Measurements from ENCODE around the gene GMDS. TPM values are rescaled to one million over a fixed set of nuclear protein-coding genes. Genes with fewer than 3 reads are reported as not detected.

Gene GMDS
- total RNA-seq, 2 donors from 2014 or later, result 19.6 to 36.3 TPM

GRCh38 chr6:1840491-1841121, 404.8 kb downstream of the GMDS start:
- no peak for ATAC-seq (replicated peaks)
- Mint-ChIP-seq H3K27me3 (no peaks in the 10 kb centered on the region), H3K4me1 (no peaks in the 10 kb centered on the region), H3K27ac (no peak overlapping the region), H3K4me3 (no peak overlapping the region), H3K9me3 (no peaks in the 10 kb centered on the region), H3K36me3 (ENCODE audit: low read depth) (no peaks in the 10 kb centered on the region)

GRCh38 chr6:1839361-1839760, 406.0 kb downstream of the GMDS start:
- ATAC-seq (replicated peaks), result no peak
- H3K27ac Mint-ChIP-seq, result no peak overlapping the region
- H3K4me1 Mint-ChIP-seq, result no peaks in the 10 kb centered on the region
- no peaks in the 10 kb centered on the region for H3K36me3 Mint-ChIP-seq (ENCODE audit: low read depth)
- no peaks in the 10 kb centered on the region for H3K27me3 Mint-ChIP-seq
- no peak overlapping the region for H3K4me3 Mint-ChIP-seq
- H3K9me3 Mint-ChIP-seq, result no peaks in the 10 kb centered on the region

- Mint-ChIP-seq H3K4me1 (no peaks in the 10 kb centered on the region), H3K27ac (no peak overlapping the region), H3K4me3 (no peak overlapping the region), H3K27me3 (no peaks in the 10 kb centered on the region), H3K9me3 (no peaks in the 10 kb centered on the region), H3K36me3 (ENCODE audit: low read depth) (no peaks in the 10 kb centered on the region)
- no peak for ATAC-seq (replicated peaks)
Measured at GRCh38 chr6:1838604-1839213, 406.7 kb downstream of the GMDS start.

GRCh38 chr6:1837826-1838225, 407.6 kb downstream of the GMDS start:
- H3K4me3 Mint-ChIP-seq, result no peak overlapping the region
- no peaks in the 10 kb centered on the region for H3K9me3 Mint-ChIP-seq
- H3K4me1 Mint-ChIP-seq, result no peaks in the 10 kb centered on the region
- H3K27me3 Mint-ChIP-seq, result no peaks in the 10 kb centered on the region
- H3K27ac Mint-ChIP-seq, result no peak overlapping the region
- no peak for ATAC-seq (replicated peaks)
- H3K36me3 Mint-ChIP-seq (ENCODE audit: low read depth), result no peaks in the 10 kb centered on the region

- ATAC-seq (replicated peaks), result no peak
- H3K9me3 Mint-ChIP-seq, result no peaks in the 10 kb centered on the region
- H3K27ac Mint-ChIP-seq, result no peak overlapping the region
- H3K4me3 Mint-ChIP-seq, result no peak overlapping the region
- no peaks in the 10 kb centered on the region for H3K4me1 Mint-ChIP-seq
- no peaks in the 10 kb centered on the region for H3K36me3 Mint-ChIP-seq (ENCODE audit: low read depth)
- H3K27me3 Mint-ChIP-seq, result no peaks in the 10 kb centered on the region
Measured at GRCh38 chr6:1836690-1837089, 408.7 kb downstream of the GMDS start.

- ATAC-seq (replicated peaks), result no peak
- H3K27ac Mint-ChIP-seq, result no peak overlapping the region
- no peaks in the 10 kb centered on the region for H3K27me3 Mint-ChIP-seq
- H3K9me3 Mint-ChIP-seq, result no peaks in the 10 kb centered on the region
- no peaks in the 10 kb centered on the region for H3K4me1 Mint-ChIP-seq
- no peaks in the 10 kb centered on the region for H3K36me3 Mint-ChIP-seq (ENCODE audit: low read depth)
- H3K4me3 Mint-ChIP-seq, result no peak overlapping the region
Measured at GRCh38 chr6:1834646-1835516, 410.5 kb downstream of the GMDS start.

- Mint-ChIP-seq H3K27me3 (no peaks in the 10 kb centered on the region), H3K4me1 (no peaks in the 10 kb centered on the region), H3K9me3 (no peaks in the 10 kb centered on the region), H3K36me3 (ENCODE audit: low read depth) (no peaks in the 10 kb centered on the region), H3K27ac (no peak overlapping the region), H3K4me3 (no peak overlapping the region)
- ATAC-seq (replicated peaks), result no peak
Measured at GRCh38 chr6:1834207-1834606, 411.2 kb downstream of the GMDS start.

GRCh38 chr6:1832844-1833787, 412.3 kb downstream of the GMDS start:
- ATAC-seq (replicated peaks), result no peak
- Mint-ChIP-seq H3K9me3 (peaks cover 7% of the 10 kb centered on the region), H3K36me3 (ENCODE audit: low read depth) (peaks cover 3% of the 10 kb centered on the region), H3K27me3 (no peaks in the 10 kb centered on the region), H3K27ac (no peak overlapping the region), H3K4me3 (no peak overlapping the region), H3K4me1 (no peaks in the 10 kb centered on the region)

GRCh38 chr6:1832358-1832757, 413.0 kb downstream of the GMDS start:
- no peak overlapping the region for H3K4me3 Mint-ChIP-seq
- no peaks in the 10 kb centered on the region for H3K4me1 Mint-ChIP-seq
- ATAC-seq (replicated peaks), result no peak
- H3K9me3 Mint-ChIP-seq, result peaks cover 14% of the 10 kb centered on the region
- no peaks in the 10 kb centered on the region for H3K27me3 Mint-ChIP-seq
- H3K27ac Mint-ChIP-seq, result no peak overlapping the region
- peaks cover 8% of the 10 kb centered on the region for H3K36me3 Mint-ChIP-seq (ENCODE audit: low read depth)

- Mint-ChIP-seq H3K9me3 (peaks cover 14% of the 10 kb centered on the region), H3K36me3 (ENCODE audit: low read depth) (peaks cover 8% of the 10 kb centered on the region), H3K27ac (no peak overlapping the region), H3K4me1 (peaks cover 8% of the 10 kb centered on the region), H3K4me3 (no peak overlapping the region), H3K27me3 (no peaks in the 10 kb centered on the region)
- ATAC-seq (replicated peaks), result no peak
Measured at GRCh38 chr6:1827984-1828793, 417.2 kb downstream of the GMDS start.

- ATAC-seq (replicated peaks), result no peak
- H3K9me3 Mint-ChIP-seq, result peaks cover 14% of the 10 kb centered on the region
- H3K36me3 Mint-ChIP-seq (ENCODE audit: low read depth), result peaks cover 8% of the 10 kb centered on the region
Measured at GRCh38 chr6:1825926-1826325, 419.5 kb downstream of the GMDS start.

GRCh38 chr6:1825277-1825676, 420.1 kb downstream of the GMDS start:
- ATAC-seq (replicated peaks), result no peak
- Mint-ChIP-seq H3K27ac (no peak overlapping the region), H3K4me1 (peaks cover 8% of the 10 kb centered on the region), H3K4me3 (no peak overlapping the region), H3K36me3 (ENCODE audit: low read depth) (peaks cover 8% of the 10 kb centered on the region), H3K9me3 (peaks cover 14% of the 10 kb centered on the region), H3K27me3 (no peaks in the 10 kb centered on the region)

More at GRCh38 chr6:1825926-1826325, 419.5 kb downstream of the GMDS start:
- Mint-ChIP-seq H3K27ac (no peak overlapping the region), H3K27me3 (no peaks in the 10 kb centered on the region), H3K4me3 (no peak overlapping the region), H3K4me1 (peaks cover 8% of the 10 kb centered on the region)

- no peaks in the 10 kb centered on the region for H3K36me3 Mint-ChIP-seq (ENCODE audit: low read depth)
- H3K27me3 Mint-ChIP-seq, result no peaks in the 10 kb centered on the region
- peaks cover 8% of the 10 kb centered on the region for H3K4me1 Mint-ChIP-seq
- no peak for ATAC-seq (replicated peaks)
- no peak overlapping the region for H3K4me3 Mint-ChIP-seq
- H3K27ac Mint-ChIP-seq, result no peak overlapping the region
- H3K9me3 Mint-ChIP-seq, result no peaks in the 10 kb centered on the region
Measured at GRCh38 chr6:1821513-1822183, 423.8 kb downstream of the GMDS start.
